ENCODE measurements around the gene ADM. TPM values are rescaled to one million over a fixed set of nuclear protein-coding genes. Genes with fewer than 3 reads are reported as not detected.

Gene ADM
- total RNA-seq, 2 experiments from 2014 or later = 0.46 to 4.9 TPM

DNA sequence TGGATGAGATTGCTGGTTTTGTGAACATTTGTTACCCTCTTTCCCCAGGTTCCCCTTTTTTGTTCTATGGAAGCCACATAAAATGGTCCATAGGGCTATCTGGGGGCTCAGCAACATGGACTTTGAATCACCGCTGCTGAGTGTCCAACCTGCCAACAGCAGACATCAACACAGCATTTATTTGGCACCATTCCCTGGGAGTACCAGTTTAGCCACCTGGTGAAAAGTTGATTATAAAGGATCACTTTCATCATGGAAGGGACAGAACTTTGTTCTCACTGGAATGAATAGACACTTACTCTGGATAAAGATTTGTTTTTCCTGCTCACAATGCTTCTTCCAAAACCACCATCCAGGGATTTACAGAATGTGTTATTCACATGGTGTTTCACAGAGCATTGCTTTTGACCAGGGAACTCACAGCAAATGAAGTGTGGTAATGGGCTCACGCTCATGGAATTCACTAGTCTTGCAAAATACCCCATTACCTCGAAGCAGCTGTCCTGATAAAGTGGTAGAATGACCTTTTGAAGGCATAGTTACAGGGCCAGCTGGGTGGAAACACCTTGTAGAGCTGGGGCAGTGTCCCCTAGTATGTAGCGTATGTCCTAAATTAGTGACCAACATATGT, 43.9 kb downstream of the ADM start:
- ChIA-PET CTCF (ENCODE audit: unreplicated experiment) (no interaction called here), POLR2A (no interaction called here)
- TF ChIP-seq, protein P1, sequence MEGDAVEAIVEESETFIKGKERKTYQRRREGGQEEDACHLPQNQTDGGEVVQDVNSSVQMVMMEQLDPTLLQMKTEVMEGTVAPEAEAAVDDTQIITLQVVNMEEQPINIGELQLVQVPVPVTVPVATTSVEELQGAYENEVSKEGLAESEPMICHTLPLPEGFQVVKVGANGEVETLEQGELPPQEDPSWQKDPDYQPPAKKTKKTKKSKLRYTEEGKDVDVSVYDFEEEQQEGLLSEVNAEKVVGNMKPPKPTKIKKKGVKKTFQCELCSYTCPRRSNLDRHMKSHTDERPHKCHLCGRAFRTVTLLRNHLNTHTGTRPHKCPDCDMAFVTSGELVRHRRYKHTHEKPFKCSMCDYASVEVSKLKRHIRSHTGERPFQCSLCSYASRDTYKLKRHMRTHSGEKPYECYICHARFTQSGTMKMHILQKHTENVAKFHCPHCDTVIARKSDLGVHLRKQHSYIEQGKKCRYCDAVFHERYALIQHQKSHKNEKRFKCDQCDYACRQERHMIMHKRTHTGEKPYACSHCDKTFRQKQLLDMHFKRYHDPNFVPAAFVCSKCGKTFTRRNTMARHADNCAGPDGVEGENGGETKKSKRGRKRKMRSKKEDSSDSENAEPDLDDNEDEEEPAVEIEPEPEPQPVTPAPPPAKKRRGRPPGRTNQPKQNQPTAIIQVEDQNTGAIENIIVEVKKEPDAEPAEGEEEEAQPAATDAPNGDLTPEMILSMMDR (conservative IDR thresholded peaks at IDR 0.05; ENCODE audit: low read length) = no peak
- TF ChIP-seq EZH2phosphoT487 (IDR thresholded peaks at IDR 0.05; ENCODE audit: borderline replicate concordance, low read depth, low read length) = no peak
- Histone ChIP-seq H3K9me3 (ENCODE audit: low read length) (no peaks in the 10 kb centered on the region), H3K4me3 (ENCODE audit: low read depth, low read length, poor library complexity, severe bottlenecking) (no peak overlapping the region), H4K20me1 (ENCODE audit: insufficient read depth, low read length) (no peaks in the 10 kb centered on the region), H3K4me2 (ENCODE audit: low read length) (no peak overlapping the region), H3K36me3 (ENCODE audit: insufficient read depth, low read length) (no peaks in the 10 kb centered on the region), H3K27ac (ENCODE audit: low read depth, low read length, poor library complexity, severe bottlenecking) (no peak overlapping the region), H3K9me2 (ENCODE audit: insufficient read depth, low read length) (no peaks in the 10 kb centered on the region), H2AFZ (ENCODE audit: low read length) (no peak overlapping the region), H3K79me2 (ENCODE audit: insufficient read depth, low read depth, low read length) (no peaks in the 10 kb centered on the region), H3K4me1 (ENCODE audit: insufficient read depth, low read length, poor library complexity, severe bottlenecking) (peaks cover 17% of the 10 kb centered on the region)
- BruUV-seq (replicated peaks) = no TSS peak
- intact Hi-C loops (cut with micrococcal nuclease; ENCODE audit: unreplicated experiment) = no loop called here
- no peak for DNase-seq (ENCODE audit: low spot score)

GRCh38 chr11:10349281-10349665, 44.4 kb downstream of the ADM start:
- peaks cover 17% of the 10 kb centered on the region for H3K4me1 ChIP-seq (ENCODE audit: insufficient read depth, low read length, poor library complexity, severe bottlenecking)
- BruUV-seq (replicated peaks) = no TSS peak
- H3K4me2 ChIP-seq (ENCODE audit: low read length) = no peak overlapping the region
- no peaks in the 10 kb centered on the region for H3K9me2 ChIP-seq (ENCODE audit: insufficient read depth, low read length)
- H3K4me3 ChIP-seq (ENCODE audit: low read depth, low read length, poor library complexity, severe bottlenecking) = no peak overlapping the region
- no peaks in the 10 kb centered on the region for H3K9me3 ChIP-seq (ENCODE audit: low read length)
- intact Hi-C loops (cut with micrococcal nuclease; ENCODE audit: unreplicated experiment) = no loop called here
- H3K27ac ChIP-seq (ENCODE audit: low read depth, low read length, poor library complexity, severe bottlenecking) = no peak overlapping the region
- ChIA-PET POLR2A (no interaction called here), CTCF (ENCODE audit: unreplicated experiment) (no interaction called here)
- no peaks in the 10 kb centered on the region for H4K20me1 ChIP-seq (ENCODE audit: insufficient read depth, low read length)
- no peak for DNase-seq (ENCODE audit: low spot score)
- TF ChIP-seq, protein P1 (conservative IDR thresholded peaks at IDR 0.05; ENCODE audit: low read length) = no peak
- TF ChIP-seq EZH2phosphoT487 (IDR thresholded peaks at IDR 0.05; ENCODE audit: borderline replicate concordance, low read depth, low read length) = no peak
- H2AFZ ChIP-seq (ENCODE audit: low read length) = no peak overlapping the region
- H3K79me2 ChIP-seq (ENCODE audit: insufficient read depth, low read depth, low read length) = no peaks in the 10 kb centered on the region
- H3K36me3 ChIP-seq (ENCODE audit: insufficient read depth, low read length) = no peaks in the 10 kb centered on the region

DNA sequence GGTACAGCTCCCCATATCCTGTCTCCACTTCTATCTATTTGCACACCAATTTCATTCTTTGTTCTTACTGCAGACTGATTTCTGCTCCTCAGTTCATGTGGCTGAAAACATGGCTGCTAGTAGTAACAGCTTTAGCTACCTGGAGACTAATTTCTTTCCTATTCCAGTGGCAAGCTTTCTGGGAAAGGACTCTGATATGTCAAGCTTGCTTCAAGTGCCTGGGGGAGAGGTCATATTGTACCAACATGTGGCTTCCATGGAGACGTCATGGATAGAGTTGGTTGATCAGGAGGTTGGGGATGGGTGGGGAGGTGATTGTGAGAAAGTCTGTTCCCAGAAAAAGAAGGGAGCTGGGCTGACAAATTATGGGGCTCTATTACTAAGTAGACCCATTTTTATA, 44.9 kb downstream of the ADM start:
- CTCF ChIA-PET (ENCODE audit: unreplicated experiment) = no interaction called here
- no peak overlapping the region for H2AFZ ChIP-seq (ENCODE audit: low read length)
- H3K4me3 ChIP-seq (ENCODE audit: low read depth, low read length, poor library complexity, severe bottlenecking) = no peak overlapping the region
- no peaks in the 10 kb centered on the region for H3K79me2 ChIP-seq (ENCODE audit: insufficient read depth, low read depth, low read length)
- H3K4me2 ChIP-seq (ENCODE audit: low read length) = no peak overlapping the region
- no peak overlapping the region for H3K27ac ChIP-seq (ENCODE audit: low read depth, low read length, poor library complexity, severe bottlenecking)
- TF ChIP-seq EZH2phosphoT487 (IDR thresholded peaks at IDR 0.05; ENCODE audit: borderline replicate concordance, low read depth, low read length) = no peak
- TF ChIP-seq, protein P1 (conservative IDR thresholded peaks at IDR 0.05; ENCODE audit: low read length) = no peak
- no peak for DNase-seq (ENCODE audit: low spot score)
- POLR2A ChIA-PET = interaction anchor here (0.6 kb wide), 1 partner anchor 71 kb away, joined by 5 read pairs; no protein-coding TSS in a partner anchor
- no peaks in the 10 kb centered on the region for H4K20me1 ChIP-seq (ENCODE audit: insufficient read depth, low read length)
- intact Hi-C loops (cut with micrococcal nuclease; ENCODE audit: unreplicated experiment) = no loop called here
- no peaks in the 10 kb centered on the region for H3K9me3 ChIP-seq (ENCODE audit: low read length)
- peaks cover 17% of the 10 kb centered on the region for H3K4me1 ChIP-seq (ENCODE audit: insufficient read depth, low read length, poor library complexity, severe bottlenecking)
- no TSS peak for BruUV-seq (replicated peaks)
- no peaks in the 10 kb centered on the region for H3K36me3 ChIP-seq (ENCODE audit: insufficient read depth, low read length)
- H3K9me2 ChIP-seq (ENCODE audit: insufficient read depth, low read length) = no peaks in the 10 kb centered on the region

Data from OCI-LY7 (cell line).